ENCODE measurements around the gene PARD3B.

PARD3B gene

DNA sequence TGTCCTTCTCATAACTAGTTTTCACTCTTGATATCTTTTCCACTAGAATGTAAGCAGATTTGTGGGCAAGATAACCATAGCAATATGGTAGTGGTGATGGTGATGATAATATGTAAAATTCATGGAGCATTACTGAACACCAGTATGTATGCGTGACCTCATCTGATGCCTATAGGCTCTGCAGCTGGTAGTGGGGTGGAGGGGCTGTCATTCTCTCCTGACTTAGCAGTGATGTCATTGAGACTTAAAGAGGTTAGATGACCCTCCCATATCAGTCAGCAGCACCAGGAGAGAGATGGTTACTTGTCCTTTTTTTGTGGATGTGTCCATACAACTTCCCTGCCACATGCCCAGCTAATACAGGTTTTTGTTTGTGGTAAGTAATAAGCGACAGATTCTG is 27.9 kb downstream of the PARD3B start:
- TF ChIP-seq TAF1 (IDR thresholded peaks at IDR 0.05; ENCODE audit: borderline replicate concordance, low read depth, low read length), result no peak
- no peak for TF ChIP-seq POLR2AphosphoS5 (IDR thresholded peaks at IDR 0.05; ENCODE audit: low read depth, low read length)
- TF ChIP-seq POLR2A (IDR thresholded peaks at IDR 0.05; ENCODE audit: low read depth, low read length), result no peak
- DNase-seq (ENCODE audit: insufficient read length) (no peak), FAIRE-seq (no peak)

DNA sequence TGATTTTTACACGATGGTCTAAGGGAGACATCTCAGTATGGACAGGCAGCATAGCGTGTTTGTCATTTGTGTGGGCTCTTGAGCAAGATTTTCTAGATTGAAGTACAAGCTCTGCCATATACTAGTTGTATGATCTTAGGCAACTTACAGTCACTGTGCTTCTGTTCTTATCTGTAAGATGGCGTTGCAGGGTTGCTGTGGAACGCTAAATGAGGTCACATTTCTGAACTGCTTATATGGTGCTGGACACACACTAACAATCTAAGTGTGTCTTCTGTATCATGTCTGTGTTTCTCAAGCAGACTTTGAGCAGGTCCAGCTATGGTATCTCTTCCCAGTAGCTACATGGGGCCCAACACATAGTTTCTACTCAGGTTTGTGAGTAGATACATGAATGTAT is 29.2 kb downstream of the PARD3B start:
- TF ChIP-seq POLR2A (IDR thresholded peaks at IDR 0.05; ENCODE audit: low read depth, low read length) (no peak), TAF1 (IDR thresholded peaks at IDR 0.05; ENCODE audit: borderline replicate concordance, low read depth, low read length) (no peak), POLR2AphosphoS5 (IDR thresholded peaks at IDR 0.05; ENCODE audit: low read depth, low read length) (no peak)
- FAIRE-seq, result no peak

DNA sequence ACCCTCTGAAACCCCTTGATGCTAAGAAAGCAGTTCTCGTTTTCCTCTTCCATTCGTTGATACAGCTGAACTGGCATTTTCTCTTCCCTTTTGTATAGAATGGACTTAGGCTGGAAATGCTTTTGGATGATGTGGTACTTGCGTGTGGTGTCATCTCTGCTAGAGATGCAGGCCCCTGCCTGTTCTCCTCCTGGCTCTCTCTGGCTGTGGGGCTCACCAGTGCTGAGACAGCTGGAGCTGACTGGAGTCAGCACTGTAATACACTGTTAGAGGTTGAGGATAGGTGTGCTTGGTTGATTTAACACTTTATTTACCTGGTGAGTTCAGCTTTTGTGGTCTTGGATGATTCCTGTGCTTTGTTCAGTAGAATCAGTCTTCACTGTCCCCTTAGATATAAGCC is 30.2 kb downstream of the PARD3B start:
- FAIRE-seq, result no peak

More for the DNA sequence above, 29.2 kb downstream of the PARD3B start:
- no peak for DNase-seq (ENCODE audit: insufficient read length)

DNA sequence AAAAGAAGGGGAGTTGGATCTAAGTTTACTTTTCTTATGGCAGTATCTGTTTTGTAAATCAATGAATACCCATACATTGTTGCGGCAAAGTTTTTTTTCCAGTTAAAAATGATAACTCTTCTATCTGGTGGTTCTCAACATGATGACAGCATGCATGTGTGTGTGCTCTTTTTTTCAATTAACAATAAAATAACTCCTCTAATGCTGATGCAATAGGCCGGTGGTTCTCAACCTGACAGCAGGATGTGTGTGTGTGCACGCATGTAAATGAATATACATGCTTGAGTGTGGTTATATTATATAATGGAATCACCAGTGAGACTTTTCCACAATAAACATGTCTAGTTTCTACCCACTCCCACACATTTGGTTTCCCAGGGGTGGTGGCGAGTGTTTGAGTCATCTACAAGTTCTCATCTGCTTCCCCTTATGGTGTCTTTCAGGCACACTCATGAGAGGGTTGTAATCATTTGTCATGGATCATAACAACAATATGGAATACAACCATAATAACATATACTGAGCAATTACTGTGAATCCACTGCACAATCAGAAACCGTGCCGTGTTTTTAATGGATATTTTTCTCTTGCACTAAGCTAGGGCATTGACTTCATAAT is 31.2 kb downstream of the PARD3B start:
- FAIRE-seq, result no peak
- TF ChIP-seq TAF1 (IDR thresholded peaks at IDR 0.05; ENCODE audit: borderline replicate concordance, low read depth, low read length), result no peak
- no peak for TF ChIP-seq POLR2A (IDR thresholded peaks at IDR 0.05; ENCODE audit: low read depth, low read length)
- TF ChIP-seq POLR2AphosphoS5 (IDR thresholded peaks at IDR 0.05; ENCODE audit: low read depth, low read length), result no peak
- DNase-seq (ENCODE audit: insufficient read length), result no peak

More for the DNA sequence above, 30.2 kb downstream of the PARD3B start:
- TF ChIP-seq POLR2AphosphoS5 (IDR thresholded peaks at IDR 0.05; ENCODE audit: low read depth, low read length) (no peak), POLR2A (IDR thresholded peaks at IDR 0.05; ENCODE audit: low read depth, low read length) (no peak), TAF1 (IDR thresholded peaks at IDR 0.05; ENCODE audit: borderline replicate concordance, low read depth, low read length) (no peak)
- DNase-seq (ENCODE audit: insufficient read length), result no peak

DNA sequence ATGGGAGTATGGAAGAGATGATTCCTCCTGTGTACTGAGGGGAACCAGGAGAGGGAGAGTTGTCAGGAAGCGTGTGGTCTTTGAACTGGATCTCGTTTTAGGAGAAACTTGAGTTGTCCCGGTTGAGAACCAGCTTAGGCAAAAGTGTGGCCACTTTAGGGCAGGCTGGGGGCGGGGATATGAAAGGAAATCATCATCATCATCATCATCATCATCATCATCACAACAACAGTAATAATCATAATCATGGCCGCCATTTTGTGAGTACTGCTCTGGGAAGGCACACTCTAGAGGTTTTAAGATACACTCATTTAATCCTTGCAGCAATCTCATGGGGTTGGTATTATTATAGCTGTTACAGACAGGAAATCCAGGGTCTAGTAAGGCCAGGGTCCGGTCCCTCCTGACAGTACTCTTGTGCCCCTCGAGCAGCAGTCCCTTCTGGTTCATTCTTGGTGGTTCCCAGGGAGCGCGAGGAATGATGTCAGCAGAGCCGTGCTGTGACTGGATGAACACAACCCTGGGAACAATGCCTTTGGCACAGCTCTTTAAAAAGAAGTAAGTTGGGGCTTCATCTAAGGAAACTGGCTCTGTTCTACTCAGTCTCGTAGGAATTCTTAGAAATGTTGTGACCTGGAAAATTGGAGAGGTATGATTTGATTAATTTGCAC is 33.8 kb downstream of the PARD3B start:
- TF ChIP-seq POLR2AphosphoS5 (IDR thresholded peaks at IDR 0.05; ENCODE audit: low read depth, low read length), result no peak
- no peak for TF ChIP-seq POLR2A (IDR thresholded peaks at IDR 0.05; ENCODE audit: low read depth, low read length)
- no peak for TF ChIP-seq TAF1 (IDR thresholded peaks at IDR 0.05; ENCODE audit: borderline replicate concordance, low read depth, low read length)
- FAIRE-seq (no peak), DNase-seq (ENCODE audit: insufficient read length) (no peak)

DNA sequence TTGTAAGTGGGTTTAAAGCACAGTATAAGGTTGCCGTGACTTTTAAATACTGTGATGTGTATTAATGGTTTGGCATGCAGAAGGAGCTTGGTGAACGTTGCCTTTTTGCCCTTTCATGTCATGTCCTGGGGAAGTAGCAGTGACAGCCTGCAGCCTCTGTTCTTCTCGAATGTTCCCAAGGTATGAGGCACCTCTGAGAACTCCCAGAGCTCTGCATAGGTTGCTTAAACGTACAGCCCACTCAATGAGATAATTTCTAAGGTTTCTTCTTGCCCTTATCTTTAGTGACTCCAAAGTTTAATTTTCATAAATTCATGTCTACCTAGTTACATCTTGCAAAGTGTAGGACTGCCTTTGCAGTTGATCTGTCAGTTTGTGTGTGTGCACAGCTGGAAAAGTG is 36.7 kb downstream of the PARD3B start:
- DNase-seq (ENCODE audit: insufficient read length) (no peak), FAIRE-seq (no peak)
- TF ChIP-seq POLR2A (IDR thresholded peaks at IDR 0.05; ENCODE audit: low read depth, low read length) (no peak), TAF1 (IDR thresholded peaks at IDR 0.05; ENCODE audit: borderline replicate concordance, low read depth, low read length) (no peak), POLR2AphosphoS5 (IDR thresholded peaks at IDR 0.05; ENCODE audit: low read depth, low read length) (no peak)

DNA sequence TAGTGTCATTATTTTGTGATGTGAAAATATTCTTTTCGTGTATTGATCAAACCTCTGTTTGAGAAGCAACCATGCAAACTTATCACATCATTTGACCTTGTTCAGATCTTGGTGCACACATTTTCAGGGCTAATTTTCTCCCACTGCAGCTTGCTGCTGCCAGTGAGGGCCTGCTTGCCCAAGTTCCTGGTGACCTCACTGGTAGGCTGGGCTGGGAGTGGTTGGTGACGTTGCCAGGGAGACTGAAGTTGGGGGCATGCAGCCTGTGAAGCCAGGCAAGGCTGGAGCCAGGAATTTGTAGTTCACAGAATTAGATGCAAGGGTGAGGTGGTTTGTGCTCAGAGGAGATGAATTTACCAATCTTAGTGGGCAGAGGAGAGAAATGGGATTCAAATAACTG is 38.5 kb downstream of the PARD3B start:
- FAIRE-seq (no peak), DNase-seq (ENCODE audit: insufficient read length) (no peak)
- no peak for TF ChIP-seq TAF1 (IDR thresholded peaks at IDR 0.05; ENCODE audit: borderline replicate concordance, low read depth, low read length)
- TF ChIP-seq POLR2A (IDR thresholded peaks at IDR 0.05; ENCODE audit: low read depth, low read length), result no peak
- TF ChIP-seq POLR2AphosphoS5 (IDR thresholded peaks at IDR 0.05; ENCODE audit: low read depth, low read length), result no peak

DNA sequence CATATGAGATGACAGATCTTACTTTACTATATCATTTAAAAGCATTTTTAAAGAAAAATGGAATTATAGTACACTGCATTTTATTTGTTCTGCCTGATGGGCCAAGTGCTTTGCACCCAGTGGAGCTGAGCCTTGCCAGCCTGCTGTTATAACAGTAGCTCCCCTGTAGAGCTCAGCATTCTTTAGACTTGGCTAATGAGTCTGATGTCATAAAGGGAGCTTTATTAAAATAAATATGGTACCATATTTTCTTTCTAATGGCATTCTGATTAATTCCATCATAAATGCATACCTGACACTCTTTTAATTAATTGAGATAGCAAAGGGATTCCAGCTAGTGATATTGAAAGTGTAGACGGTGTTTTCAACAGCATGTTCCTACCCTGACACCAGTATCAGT is 40.7 kb downstream of the PARD3B start:
- DNase-seq (ENCODE audit: insufficient read length), result no peak
- FAIRE-seq, result no peak
- TF ChIP-seq TAF1 (IDR thresholded peaks at IDR 0.05; ENCODE audit: borderline replicate concordance, low read depth, low read length) (no peak), POLR2AphosphoS5 (IDR thresholded peaks at IDR 0.05; ENCODE audit: low read depth, low read length) (no peak), POLR2A (IDR thresholded peaks at IDR 0.05; ENCODE audit: low read depth, low read length) (no peak)

DNA sequence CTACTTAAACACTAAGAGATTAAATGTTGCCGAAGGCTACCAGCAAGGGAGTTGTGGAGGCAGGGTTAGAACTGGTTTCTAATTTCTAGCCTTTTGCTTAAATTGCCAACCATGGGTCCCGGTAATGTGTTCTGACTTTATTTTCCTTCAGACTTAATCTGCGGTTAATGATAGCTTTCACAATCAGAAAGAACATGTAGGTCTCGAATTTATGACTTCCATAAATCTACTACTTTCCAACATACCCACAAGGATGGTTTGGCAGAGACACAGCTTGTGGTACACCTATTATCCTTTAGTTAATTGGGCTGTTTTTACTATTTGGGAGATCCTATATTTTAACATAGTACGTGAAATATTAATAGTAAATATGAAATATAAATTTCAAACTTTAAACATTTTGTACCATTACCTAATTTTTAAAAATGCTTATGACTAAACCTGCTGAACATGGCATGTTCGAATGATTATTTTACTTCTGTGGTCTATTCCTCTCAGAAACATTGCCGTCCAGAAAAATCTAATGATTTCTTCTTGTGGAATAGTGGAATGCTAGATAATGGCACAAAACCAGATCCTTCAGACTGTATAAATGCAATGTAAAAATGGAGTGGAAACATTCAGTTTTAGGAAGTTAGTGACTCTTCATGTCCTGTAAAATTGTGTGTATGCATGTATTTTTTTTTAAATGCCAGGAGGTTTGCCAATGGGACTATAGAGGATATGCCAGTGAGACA is 41.3 kb downstream of the PARD3B start:
- no peak for TF ChIP-seq POLR2AphosphoS5 (IDR thresholded peaks at IDR 0.05; ENCODE audit: low read depth, low read length)
- TF ChIP-seq TAF1 (IDR thresholded peaks at IDR 0.05; ENCODE audit: borderline replicate concordance, low read depth, low read length), result no peak
- DNase-seq (ENCODE audit: insufficient read length) (no peak), FAIRE-seq (no peak)

DNA sequence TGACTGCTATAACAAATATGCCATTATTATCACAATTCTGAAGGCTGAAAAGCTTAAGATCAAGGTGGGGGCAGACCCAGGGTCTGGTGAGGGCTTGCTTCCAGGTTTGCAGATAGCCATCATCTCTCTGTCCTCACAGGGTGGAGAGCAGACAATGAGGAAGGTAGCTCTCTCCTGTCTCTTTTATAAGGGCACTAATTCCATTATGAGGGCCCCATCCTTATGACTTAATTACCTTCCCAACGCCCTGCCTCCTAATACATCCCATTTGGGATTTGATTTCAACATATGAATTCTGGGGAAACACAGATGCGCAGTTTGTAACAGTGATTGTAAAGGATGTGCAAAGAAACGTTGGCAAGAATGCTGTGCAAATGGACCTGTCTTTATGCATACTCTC is 44.8 kb downstream of the PARD3B start:
- FAIRE-seq (no peak), DNase-seq (ENCODE audit: insufficient read length) (no peak)
- TF ChIP-seq TAF1 (IDR thresholded peaks at IDR 0.05; ENCODE audit: borderline replicate concordance, low read depth, low read length) (no peak), POLR2A (IDR thresholded peaks at IDR 0.05; ENCODE audit: low read depth, low read length) (no peak), POLR2AphosphoS5 (IDR thresholded peaks at IDR 0.05; ENCODE audit: low read depth, low read length) (no peak)

DNA sequence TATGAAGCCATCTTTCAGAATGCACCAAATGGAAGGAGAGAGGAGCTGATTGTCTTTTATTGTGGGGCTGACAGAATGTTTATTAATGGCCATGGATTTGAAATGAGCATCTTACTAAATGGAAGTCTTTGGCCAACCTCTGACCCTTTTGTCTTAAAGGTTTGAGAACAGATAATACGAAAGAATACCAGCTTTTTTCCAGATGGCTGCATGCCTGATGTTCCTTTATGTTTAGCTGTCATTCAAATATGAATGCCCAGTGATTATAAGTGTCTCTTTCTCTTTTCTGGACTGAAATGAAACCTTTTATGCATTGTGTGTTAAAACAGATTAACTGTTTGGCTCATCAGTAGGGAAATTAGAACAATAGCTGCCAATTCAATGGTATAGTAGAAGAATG is 46.0 kb downstream of the PARD3B start:
- FAIRE-seq (no peak), DNase-seq (ENCODE audit: insufficient read length) (no peak)
- TF ChIP-seq POLR2A (IDR thresholded peaks at IDR 0.05; ENCODE audit: low read depth, low read length) (no peak), TAF1 (IDR thresholded peaks at IDR 0.05; ENCODE audit: borderline replicate concordance, low read depth, low read length) (no peak), POLR2AphosphoS5 (IDR thresholded peaks at IDR 0.05; ENCODE audit: low read depth, low read length) (no peak)

DNA sequence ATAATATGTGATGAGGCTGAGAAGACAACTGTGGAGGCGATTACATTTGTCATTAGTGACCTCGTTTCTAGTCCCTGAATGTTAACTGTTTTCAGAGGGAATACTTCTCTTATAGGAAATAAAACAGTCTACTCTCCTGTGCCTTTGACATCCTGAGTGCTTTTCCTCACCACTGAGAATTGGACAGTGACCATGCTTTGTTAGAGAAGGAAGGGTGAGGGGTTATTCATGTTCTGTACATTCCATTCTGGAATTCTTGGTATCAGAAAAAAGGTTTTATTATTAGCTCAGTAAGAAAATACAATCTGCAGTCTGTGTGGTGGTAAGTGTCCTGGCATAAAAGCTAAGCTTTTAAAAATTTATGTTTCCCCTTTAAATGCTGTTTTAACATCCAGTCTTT is 58.8 kb downstream of the PARD3B start:
- FAIRE-seq (no peak), DNase-seq (ENCODE audit: insufficient read length) (no peak)
- TF ChIP-seq TAF1 (IDR thresholded peaks at IDR 0.05; ENCODE audit: borderline replicate concordance, low read depth, low read length), result no peak
- TF ChIP-seq POLR2AphosphoS5 (IDR thresholded peaks at IDR 0.05; ENCODE audit: low read depth, low read length), result no peak
- no peak for TF ChIP-seq POLR2A (IDR thresholded peaks at IDR 0.05; ENCODE audit: low read depth, low read length)

All from GM12892 (cell line).